Activated T-cell treated with anti-CD3 and anti-CD28 coated beads, Interleukin-2, amount 50 U/mL, for 72 hours (primary cell): ENCODE measurements around the gene KLK15. TPM values are rescaled to one million over a fixed set of nuclear protein-coding genes. Genes with fewer than 3 reads are reported as not detected.
A peak's percentile ranks its signal among the peaks of the same experiment; 100 is the strongest.
"Not testable (repeated sequence)": the region's sequence is repeated elsewhere in the genome, so short reads cannot be mapped to it uniquely, and the experiment has no call there.

ENCODE experiments used
- ATAC-seq, 2 donors: fragments of 150-1000 bp; cut with Tn5 transposase; replicated peaks in 1 of 2; 2 replicates each; pipeline ENCODE4 v1.10.0; 2021; ENCODE audit warnings: moderate library complexity in 2 of 2, mild to moderate bottlenecking in 1 of 2
- DNase-seq, 2 donors: peaks; one replicate each; pipeline ENCODE4 v3.0.0; 2021 to 2022; ENCODE audit warnings: mixed read lengths in 1 of 2
- H3K27ac Mint-ChIP-seq: one replicate; pipeline ENCODE4 v1.8.0; 2022; ENCODE audit warnings: mild to moderate bottlenecking, moderate library complexity, mixed read lengths
- H3K27me3 Mint-ChIP-seq: one replicate; pipeline ENCODE4 v1.8.0; 2022; ENCODE audit warnings: low read depth, mixed read lengths
- H3K36me3 Mint-ChIP-seq, 2 donors: one replicate each; pipeline ENCODE4 v1.8.0; 2022; ENCODE audit warnings: mixed read lengths in 2 of 2, mild to moderate bottlenecking in 1 of 2; ENCODE audit not compliant: insufficient read depth in 2 of 2
- H3K4me1 Mint-ChIP-seq: one replicate; pipeline ENCODE4 v1.8.0; 2022; ENCODE audit warnings: low read depth, mixed read lengths
- H3K4me3 Mint-ChIP-seq, 2 donors: one replicate each; pipeline ENCODE4 v1.8.0; 2022; ENCODE audit warnings: mild to moderate bottlenecking in 2 of 2, mixed read lengths in 2 of 2, moderate library complexity in 2 of 2
- H3K9me3 Mint-ChIP-seq, 2 donors: one replicate each; pipeline ENCODE4 v1.8.0; 2022; ENCODE audit warnings: mixed read lengths in 2 of 2
- total RNA-seq, 2 donors: library from RNA; stranded (reverse); gene quantifications; one replicate each; pipeline ENCODE4 v1.2.3, GENCODE V29; 2022

KLK15 gene
- total RNA-seq, 2 donors from 2014 or later: not detected

- no peak overlapping the region for H3K4me3 Mint-ChIP-seq
- H3K9me3 Mint-ChIP-seq: no peaks in the 10 kb centered on the region
- no peaks in the 10 kb centered on the region for H3K4me1 Mint-ChIP-seq
- DNase-seq: no peak
- peak; percentile 2 to 10 for ATAC-seq
- peaks cover 5 to 10% of the 10 kb centered on the region in 2 donors for H3K36me3 Mint-ChIP-seq
- no peak overlapping the region for H3K27ac Mint-ChIP-seq
- H3K27me3 Mint-ChIP-seq: no peaks in the 10 kb centered on the region
These were observed 38.3 kb downstream of the KLK15 start for GRCh38 chr19:50794876-50795663.

- Mint-ChIP-seq H3K9me3 (no peaks in the 10 kb centered on the region), H3K27ac (peak overlapping the region; percentile 61), H3K4me1 (no peaks in the 10 kb centered on the region), H3K4me3 (peak overlapping the region in 1 of 2 donors; percentile 16), H3K27me3 (no peaks in the 10 kb centered on the region), H3K36me3 (peaks cover 5 to 8% of the 10 kb centered on the region in 2 donors)
- ATAC-seq: peak; percentile 8 to 32
- peak; percentile 40 to 45 for DNase-seq
These were observed 39.1 kb downstream of the KLK15 start for GRCh38 chr19:50794074-50794875.

GRCh38 chr19:50793558-50794065, 39.8 kb downstream of the KLK15 start:
- peaks cover 5 to 8% of the 10 kb centered on the region in 2 donors for H3K36me3 Mint-ChIP-seq
- no peaks in the 10 kb centered on the region for H3K27me3 Mint-ChIP-seq
- H3K4me1 Mint-ChIP-seq: no peaks in the 10 kb centered on the region
- ATAC-seq: no peak
- H3K4me3 Mint-ChIP-seq: no peak overlapping the region
- DNase-seq: no peak
- H3K9me3 Mint-ChIP-seq: no peaks in the 10 kb centered on the region
- H3K27ac Mint-ChIP-seq: no peak overlapping the region

GRCh38 chr19:50792272-50793250, 40.8 kb downstream of the KLK15 start:
- Mint-ChIP-seq H3K9me3 (no peaks in the 10 kb centered on the region), H3K4me1 (no peaks in the 10 kb centered on the region), H3K36me3 (peaks cover 0 to 2% of the 10 kb centered on the region in 2 donors), H3K4me3 (no peak overlapping the region), H3K27ac (no peak overlapping the region), H3K27me3 (no peaks in the 10 kb centered on the region)
- ATAC-seq (no peak), DNase-seq (no peak)

- Mint-ChIP-seq H3K36me3 (no peaks in the 10 kb centered on the region), H3K4me1 (no peaks in the 10 kb centered on the region), H3K27ac (no peak overlapping the region), H3K4me3 (no peak overlapping the region), H3K27me3 (no peaks in the 10 kb centered on the region), H3K9me3 (no peaks in the 10 kb centered on the region)
- DNase-seq: no peak
- no peak for ATAC-seq
These were observed 41.6 kb downstream of the KLK15 start for GRCh38 chr19:50791594-50792271.

GRCh38 chr19:50790922-50791467, 42.4 kb downstream of the KLK15 start:
- no peaks in the 10 kb centered on the region for H3K36me3 Mint-ChIP-seq
- no peaks in the 10 kb centered on the region for H3K27me3 Mint-ChIP-seq
- H3K4me3 Mint-ChIP-seq: no peak overlapping the region
- DNase-seq (no peak), ATAC-seq (no peak)
- H3K4me1 Mint-ChIP-seq: no peaks in the 10 kb centered on the region
- no peaks in the 10 kb centered on the region for H3K9me3 Mint-ChIP-seq
- peak overlapping the region; percentile 35 for H3K27ac Mint-ChIP-seq

- Mint-ChIP-seq H3K27me3 (no peaks in the 10 kb centered on the region), H3K27ac (peak within 1 kb of the TSS; percentile 35), H3K4me1 (no peaks in the 10 kb centered on the region), H3K9me3 (no peaks in the 10 kb centered on the region), H3K4me3 (no peak within 1 kb of the TSS), H3K36me3 (no peaks in the 10 kb centered on the region)
- ATAC-seq (peak in 1 of 2 donors; percentile 17), DNase-seq (no peak)
These were observed 43.0 kb downstream of the KLK15 start, which contains the start of gene ACP4 for GRCh38 chr19:50790396-50790795. TSS of gene ACP4 (plus strand) at chr19:50790415. CDS start at chr19:50790415, 0 bp downstream.

GRCh38 chr19:50785329-50785728, 48.0 kb downstream of the KLK15 start:
- Mint-ChIP-seq H3K27me3 (peaks cover 32% of the 10 kb centered on the region), H3K4me3 (no peak overlapping the region), H3K27ac (no peak overlapping the region), H3K9me3 (no peaks in the 10 kb centered on the region), H3K36me3 (no peaks in the 10 kb centered on the region), H3K4me1 (no peaks in the 10 kb centered on the region)
- DNase-seq (no peak), ATAC-seq (peak in 1 of 2 donors; percentile 11)

- DNase-seq: no peak
- peaks cover 37% of the 10 kb centered on the region for H3K27me3 Mint-ChIP-seq
These were observed 48.7 kb downstream of the KLK15 start for GRCh38 chr19:50784710-50785109.

GRCh38 chr19:50783848-50784152, 49.6 kb downstream of the KLK15 start:
- not testable (repeated sequence) for H3K27ac Mint-ChIP-seq, ATAC-seq, H3K4me1 Mint-ChIP-seq, H3K36me3 Mint-ChIP-seq, DNase-seq, H3K9me3 Mint-ChIP-seq, H3K4me3 Mint-ChIP-seq
- peaks cover 46% of the 10 kb centered on the region for H3K27me3 Mint-ChIP-seq

More at GRCh38 chr19:50784710-50785109, 48.7 kb downstream of the KLK15 start:
- Mint-ChIP-seq H3K9me3 (no peaks in the 10 kb centered on the region), H3K4me1 (no peaks in the 10 kb centered on the region), H3K27ac (peak overlapping the region; percentile 32), H3K36me3 (no peaks in the 10 kb centered on the region), H3K4me3 (no peak overlapping the region)
- ATAC-seq: no peak

GRCh38 chr19:50780753-50781435, 52.5 kb downstream of the KLK15 start:
- Mint-ChIP-seq H3K27me3 (peaks cover 66% of the 10 kb centered on the region), H3K4me3 (no peak overlapping the region), H3K36me3 (peaks cover 0 to 1% of the 10 kb centered on the region in 2 donors), H3K27ac (no peak overlapping the region), H3K9me3 (no peaks in the 10 kb centered on the region), H3K4me1 (peaks cover 7% of the 10 kb centered on the region)
- no peak for ATAC-seq
- no peak for DNase-seq
